IMR-90 (cell line): ENCODE data around the gene MEN1. TPM values are rescaled to one million over a fixed set of nuclear protein-coding genes. Genes with fewer than 3 reads are reported as not detected.

Experiments used
- ATAC-seq: fragments of 200-7000 bp; cut with Tn5 transposase; 2 replicates; pipeline ENCODE4 v1.9.1; 2020; ENCODE audit warnings: low read depth, mild to moderate bottlenecking, moderate library complexity
- BruUV-seq: library from RNA; stranded (reverse); fragments of 400-500 nt; replicated peaks from 2 replicates; lab custom pipeline; 2021; lab: Mats Ljungman, UMichigan
- CTCF ChIA-PET: fragments of 300-600 bp; formaldehyde crosslinking; extraction: SDS; loops from one replicate; lab custom pipeline; 2021; ENCODE audit warnings: antibody characterized with exemption; lab: Yijun Ruan, JAX
- POLR2A ChIA-PET: fragments of 300-600 bp; sonication (Branson Sonifier 250); formaldehyde crosslinking; loops from one replicate; lab custom pipeline; 2022; ENCODE audit warnings: antibody characterized with exemption; ENCODE audit not compliant: unreplicated experiment; lab: Charles Lee
- DNase-seq: peaks from one replicate; pipeline ENCODE4 v3.0.0; 2013
- H2AFZ ChIP-seq: replicated peaks from 2 replicates; pipeline ENCODE3; 2013; ENCODE audit warnings: low read length, mild to moderate bottlenecking; ENCODE audit not compliant: poor library complexity
- H2AK5ac ChIP-seq: 2 replicates; pipeline ENCODE4 v1.6.1; 2013; ENCODE audit warnings: low read depth, low read length, inconsistent platforms
- H2AK9ac ChIP-seq: replicated peaks from 2 replicates; pipeline ENCODE3; 2013; ENCODE audit warnings: mild to moderate bottlenecking, low read depth, low read length, moderate library complexity; ENCODE audit not compliant: poor library complexity
- H2BK120ac ChIP-seq: 2 replicates; pipeline ENCODE4 v1.6.1; 2013; ENCODE audit warnings: low read depth, low read length, inconsistent platforms
- H2BK15ac ChIP-seq: 3 replicates; pipeline ENCODE4 v1.6.1; 2013; ENCODE audit warnings: low read depth, low read length, inconsistent platforms
- H2BK20ac ChIP-seq: 2 replicates; pipeline ENCODE4 v1.6.1; 2013; ENCODE audit warnings: low read depth, mild to moderate bottlenecking, inconsistent platforms, low read length, moderate library complexity
- H2BK5ac ChIP-seq: 2 replicates; pipeline ENCODE4 v1.6.1; 2013; ENCODE audit warnings: mild to moderate bottlenecking, low read depth, low read length, inconsistent platforms; ENCODE audit not compliant: poor library complexity, severe bottlenecking
- H3K14ac ChIP-seq: replicated peaks from 2 replicates; pipeline ENCODE4 v1.6.1; 2013; ENCODE audit warnings: low read depth, low read length, inconsistent platforms
- H3K18ac ChIP-seq: 2 replicates; pipeline ENCODE4 v1.6.1; 2013; ENCODE audit warnings: low read depth, low read length, control low read depth
- H3K23ac ChIP-seq: 2 replicates; pipeline ENCODE4 v1.6.1; 2013; ENCODE audit warnings: low read depth, low read length, inconsistent platforms
- H3K27ac ChIP-seq: 2 replicates; pipeline ENCODE4 v1.5.1; 2013; ENCODE audit warnings: mild to moderate bottlenecking, control low read depth, low read length; ENCODE audit not compliant: insufficient read depth
- H3K27me3 ChIP-seq: 2 replicates; pipeline ENCODE4 v1.6.1; 2013; ENCODE audit warnings: low read length; ENCODE audit not compliant: control insufficient read depth, insufficient read depth
- H3K36me3 ChIP-seq: 2 replicates; pipeline ENCODE4 v1.6.1; 2013; ENCODE audit warnings: low read length, mixed read lengths; ENCODE audit not compliant: control insufficient read depth, insufficient read depth
- H3K4ac ChIP-seq: 2 replicates; pipeline ENCODE4 v1.6.1; 2013; ENCODE audit warnings: low read depth, low read length, inconsistent platforms
- H3K4me1 ChIP-seq: 2 replicates; pipeline ENCODE4 v1.6.1; 2013; ENCODE audit warnings: low read length, mixed read lengths; ENCODE audit not compliant: control insufficient read depth, insufficient read depth
- H3K4me2 ChIP-seq: 2 replicates; pipeline ENCODE4 v1.6.1; 2013; ENCODE audit warnings: low read depth, mild to moderate bottlenecking, control low read depth, low read length, moderate library complexity
- H3K4me3 ChIP-seq: 2 replicates; pipeline ENCODE4 v1.5.1; 2013; ENCODE audit warnings: low read depth, mild to moderate bottlenecking, control low read depth, low read length, moderate library complexity; ENCODE audit not compliant: insufficient read depth
- H3K56ac ChIP-seq: 2 replicates; pipeline ENCODE4 v1.6.1; 2013; ENCODE audit warnings: low read length, inconsistent platforms; ENCODE audit not compliant: insufficient read depth; ENCODE audit errors: extremely low read depth
- H3K79me1 ChIP-seq, 2 experiments: 2 replicates each; pipeline ENCODE4 v1.6.1; 2013; ENCODE audit warnings: low read length in 2 of 2, inconsistent platforms in 1 of 2, low read depth in 1 of 2
- H3K9ac ChIP-seq: 2 replicates; pipeline ENCODE4 v1.6.1; 2013; ENCODE audit warnings: low read depth, low read length, control low read depth
- H3K9me1 ChIP-seq: 2 replicates; pipeline ENCODE4 v1.6.1; 2013; ENCODE audit warnings: low read length, inconsistent platforms; ENCODE audit not compliant: insufficient read depth
- H3K9me3 ChIP-seq: 2 replicates; pipeline ENCODE4 v1.6.1; 2013; ENCODE audit warnings: low read length; ENCODE audit not compliant: control insufficient read depth, insufficient read depth
- H4K20me1 ChIP-seq: 2 replicates; pipeline ENCODE4 v1.6.1; 2013; ENCODE audit warnings: low read length, inconsistent platforms; ENCODE audit not compliant: insufficient read depth
- H4K5ac ChIP-seq: 2 replicates; pipeline ENCODE4 v1.6.1; 2013; ENCODE audit warnings: mild to moderate bottlenecking, low read depth, low read length, control low read depth
- H4K8ac ChIP-seq, 2 experiments: 2 replicates each; pipeline ENCODE4 v1.6.1; 2013; ENCODE audit warnings: low read depth in 2 of 2, low read length in 2 of 2, control low read depth in 1 of 2, inconsistent platforms in 1 of 2
- H4K91ac ChIP-seq: 2 replicates; pipeline ENCODE4 v1.6.1; 2013; ENCODE audit warnings: low read depth, low read length, inconsistent platforms; ENCODE audit not compliant: insufficient read depth
- BHLHE40 ChIP-seq: fragments of 150-350 bp; IDR thresholded peaks from 2 replicates; pipeline ENCODE4 v1.6.1; 2016; ENCODE audit warnings: mild to moderate bottlenecking, low read depth, low read length
- CEBPB ChIP-seq: IDR thresholded peaks from 2 replicates; pipeline ENCODE4 v1.6.1; 2012; ENCODE audit warnings: low read depth, low read length, improper control_type of control experiment
- CHD1 ChIP-seq: IDR thresholded peaks from 2 replicates; pipeline ENCODE4 v1.6.1; 2012; ENCODE audit warnings: low read depth, low read length, improper control_type of control experiment
- CTCF ChIP-seq: conservative IDR thresholded peaks from 2 replicates; pipeline ENCODE4 v1.5.1; 2012; ENCODE audit warnings: mild to moderate bottlenecking, low read depth, low read length, improper control_type of control experiment
- ELK1 ChIP-seq: fragments of 150-350 bp; IDR thresholded peaks from 2 replicates; pipeline ENCODE4 v1.6.1; 2016; ENCODE audit warnings: low read depth, mild to moderate bottlenecking, low read length, moderate library complexity, borderline replicate concordance
- FOS ChIP-seq: fragments of 150-350 bp; IDR thresholded peaks from 2 replicates; pipeline ENCODE4 v1.6.1; 2016; ENCODE audit warnings: low read depth, low read length
- MAFK ChIP-seq: IDR thresholded peaks from 2 replicates; pipeline ENCODE4 v1.6.1; 2012; ENCODE audit warnings: low read depth, low read length, improper control_type of control experiment
- MAZ ChIP-seq: IDR thresholded peaks from 2 replicates; pipeline ENCODE4 v1.6.1; 2012; ENCODE audit warnings: low read depth, mild to moderate bottlenecking, low read length, improper control_type of control experiment, moderate library complexity, borderline replicate concordance
- MXI1 ChIP-seq: IDR thresholded peaks from 2 replicates; pipeline ENCODE4 v1.6.1; 2012; ENCODE audit warnings: low read depth, mild to moderate bottlenecking, low read length, moderate library complexity, borderline replicate concordance
- NFE2L2 ChIP-seq: fragments of 150-350 bp; IDR thresholded peaks from 2 replicates; pipeline ENCODE4 v1.6.1; 2016; ENCODE audit warnings: low read depth, mild to moderate bottlenecking, low read length
- POLR2A ChIP-seq: IDR thresholded peaks from 2 replicates; pipeline ENCODE4 v1.6.1; 2012; ENCODE audit warnings: mild to moderate bottlenecking, low read depth, low read length
- RAD21 ChIP-seq: IDR thresholded peaks from 2 replicates; pipeline ENCODE4 v1.6.1; 2012; ENCODE audit warnings: low read length, improper control_type of control experiment
- RCOR1 ChIP-seq: IDR thresholded peaks from 2 replicates; pipeline ENCODE4 v1.6.1; 2012; ENCODE audit warnings: mild to moderate bottlenecking, low read length, improper control_type of control experiment; ENCODE audit not compliant: insufficient replicate concordance
- RFX5 ChIP-seq: IDR thresholded peaks from 2 replicates; pipeline ENCODE4 v1.8.0; 2012; ENCODE audit warnings: low read depth, mild to moderate bottlenecking, low read length, moderate library complexity
- SMC3 ChIP-seq: fragments of 150-350 bp; IDR thresholded peaks from 2 replicates; pipeline ENCODE4 v1.6.1; 2016; ENCODE audit warnings: low read depth, mild to moderate bottlenecking, antibody characterized with exemption, low read length, moderate library complexity
- USF2 ChIP-seq: fragments of 150-350 bp; IDR thresholded peaks from 2 replicates; pipeline ENCODE4 v1.6.1; 2017; ENCODE audit warnings: mild to moderate bottlenecking, antibody characterized with exemption, low read length, low read depth
- WGBS, 2 experiments: methylation state at CpG; one replicate each; pipeline versions ENCODE4 v1.1.5 to v1.1.7; 2013; ENCODE audit warnings: missing lambda C conversion rate in 2 of 2; ENCODE audit not compliant: insufficient read length in 1 of 2; ENCODE audit errors: extremely low coverage in 2 of 2; 5-methylcytosine and 5-hydroxymethylcytosine counted together
- dilution Hi-C: fragments of 300-500 bp; cut with HindIII; formaldehyde crosslinking; loops from one replicate; pipeline ENCODE4 v1.14.3; 2018; ENCODE audit warnings: low sequenced_read_pairs; ENCODE audit not compliant: unreplicated experiment
- in situ Hi-C: fragments of 300-500 bp; cut with MboI; formaldehyde crosslinking; loops from 3 replicates; pipeline ENCODE4 v1.14.3; 2019; ENCODE audit warnings: low sequenced_read_pairs, inconsistent platforms, mixed read lengths
- intact Hi-C: fragments of 100-400 bp; cut with micrococcal nuclease; formaldehyde crosslinking; loops from 2 replicates; pipeline ENCODE4 v1.10.0; 2022
- polyA plus RNA-seq, 3 experiments: library from polyadenylated mRNA; depleted of rRNA; stranded (reverse); fragments of >200 nt; gene quantifications; 2 replicates each; pipeline ENCODE4 v1.2.3, GENCODE V29; 2012; ENCODE audit warnings: low replicate concordance in 1 of 3
- total RNA-seq: library from RNA; depleted of rRNA; stranded (reverse); fragments of >200 nt; gene quantifications from 2 replicates; pipeline ENCODE4 v1.2.3, GENCODE V29; 2012

MEN1 gene
- total and polyA plus RNA-seq, 2 of the 4 experiments (the other 2 are of a cell fraction): 8.8 to 35.7 TPM

GRCh38 chr11:64764753-64765152 lies 45.6 kb downstream of the MEN1 start:
- Histone ChIP-seq H2BK5ac (no peak overlapping the region), H2AK9ac (no peak overlapping the region), H3K23ac (no peak overlapping the region), H2AFZ (no peak overlapping the region), H2BK20ac (no peak overlapping the region), H3K4me2 (no peak overlapping the region), H3K27ac (no peak overlapping the region), H3K18ac (no peak overlapping the region), H3K4me3 (no peak overlapping the region), H4K91ac (no peak overlapping the region), H3K4me1 (peaks cover 18% of the 10 kb centered on the region), H2BK120ac (no peak overlapping the region), H3K36me3 (peaks cover 76% of the 10 kb centered on the region), H2AK5ac (no peak overlapping the region), H3K14ac (no peak overlapping the region), H4K20me1 (peaks cover 66% of the 10 kb centered on the region), H3K4ac (no peak overlapping the region), H3K27me3 (no peaks in the 10 kb centered on the region), H3K9ac (no peak overlapping the region), H4K5ac (no peak overlapping the region), H3K56ac (no peak overlapping the region), H3K9me3 (no peaks in the 10 kb centered on the region), H3K9me1 (peaks cover 18% of the 10 kb centered on the region; the same call in 1 of the 2 replicates), H4K8ac (no peak overlapping the region), H3K79me1 (peaks cover 31 to 73% of the 10 kb centered on the region in 2 experiments), H2BK15ac (no peak overlapping the region)
- dilution Hi-C loops: no loop called here
- intact Hi-C loops: no loop called here
- DNase-seq (no peak), ATAC-seq (no peak)
- TF ChIP-seq BHLHE40: no peak
- no peak for TF ChIP-seq FOS
- TF ChIP-seq ELK1: no peak
- TF ChIP-seq CHD1: no peak
- TF ChIP-seq MAFK: no peak
- TF ChIP-seq MAZ: no peak
- no peak for TF ChIP-seq RFX5
- no peak for TF ChIP-seq CEBPB
- TF ChIP-seq CTCF: no peak
- no peak for TF ChIP-seq USF2
- TF ChIP-seq RAD21: no peak
- no peak for TF ChIP-seq POLR2A
- no peak for TF ChIP-seq RCOR1
- TF ChIP-seq SMC3: no peak
- TF ChIP-seq MXI1: no peak
- no peak for TF ChIP-seq NFE2L2
- whole genome bisulfite sequencing, 2 experiments: 96% methylated on average over 5 of the region's 8 CpGs; no CpG with 5 or more reads in 1 of the 2 experiments
- POLR2A ChIA-PET: no interaction called here
- CTCF ChIA-PET: no interaction called here
- TSS peak; percentile 84 for BruUV-seq
- in situ Hi-C loops: no loop called here
